Activated CD8-positive, alpha-beta memory T cell treated with anti-CD3 and anti-CD28 coated beads, Interleukin-2, amount 50 U/mL, for 24 hours (primary cell): ENCODE data around the gene NR5A2.

Experiments used
- DNase-seq: peaks from one replicate; pipeline ENCODE4 v3.0.0-alpha.2; 2020; ENCODE audit errors: extremely low read depth

NR5A2 gene

DNA sequence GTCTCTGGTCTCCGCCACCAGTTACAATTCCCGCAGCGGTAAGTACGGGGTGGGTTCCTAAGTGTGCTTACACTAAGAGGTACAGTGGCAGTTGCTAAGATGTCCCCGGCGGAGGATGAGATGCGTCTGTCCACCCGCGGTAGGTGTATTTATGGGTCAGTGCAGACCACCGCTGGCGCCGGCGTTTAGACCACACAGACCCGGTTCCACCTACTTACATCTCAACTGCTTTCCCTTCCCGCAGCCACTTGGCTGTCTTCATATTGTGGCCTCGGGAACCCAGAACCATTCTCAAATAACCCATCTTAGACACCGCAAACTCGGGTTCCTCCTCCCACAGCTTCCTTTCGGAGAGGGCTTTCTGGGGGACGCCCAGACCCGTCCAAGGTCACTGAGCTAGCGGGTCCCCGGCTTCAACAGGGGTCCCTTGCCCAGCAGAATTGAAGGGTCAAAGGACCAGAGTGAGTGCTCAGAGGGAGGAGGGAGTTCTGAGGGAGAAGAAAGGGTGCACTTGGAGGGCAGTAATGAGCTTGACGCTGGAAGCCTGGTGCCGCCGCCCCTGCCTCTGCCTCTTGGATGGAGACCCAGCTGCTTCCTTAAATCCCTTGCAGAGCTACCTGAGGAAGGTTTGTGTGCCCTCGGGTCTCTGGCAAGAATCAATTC lies 8.6 kb downstream of the NR5A2 start:
- DNase-seq: no peak

DNA sequence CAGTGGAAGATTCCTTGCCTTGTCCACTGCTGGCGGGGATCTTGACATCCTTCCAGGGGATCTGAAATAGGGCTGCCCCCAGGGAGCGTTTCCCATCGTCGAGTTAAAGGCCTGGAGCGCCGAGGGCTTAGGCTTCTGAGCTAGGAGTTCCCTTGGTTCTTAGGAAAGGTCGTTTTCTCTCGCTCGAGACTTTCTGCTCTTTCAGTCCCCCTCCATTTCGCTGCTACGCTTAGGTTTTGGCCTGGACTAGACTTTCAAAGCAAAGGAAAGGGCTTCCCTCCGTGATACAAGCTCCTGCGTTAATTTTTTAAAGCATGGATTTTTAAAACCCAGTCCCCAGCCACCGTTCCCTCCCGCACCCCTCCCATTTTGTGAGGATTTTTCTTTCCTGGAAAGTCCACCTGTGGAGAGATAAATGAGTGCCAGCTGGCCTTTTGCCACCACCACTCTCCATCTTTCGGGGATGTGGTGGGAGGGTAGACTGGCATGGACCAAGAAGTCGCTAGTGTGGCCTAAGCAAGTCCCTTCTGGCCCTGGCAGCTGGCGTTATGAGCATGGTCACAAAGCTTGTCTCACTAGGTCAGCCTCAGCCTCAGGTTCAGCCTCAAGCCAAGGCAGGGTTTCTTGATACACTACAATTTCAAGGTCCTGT lies 9.2 kb downstream of the NR5A2 start:
- DNase-seq: no peak

DNA sequence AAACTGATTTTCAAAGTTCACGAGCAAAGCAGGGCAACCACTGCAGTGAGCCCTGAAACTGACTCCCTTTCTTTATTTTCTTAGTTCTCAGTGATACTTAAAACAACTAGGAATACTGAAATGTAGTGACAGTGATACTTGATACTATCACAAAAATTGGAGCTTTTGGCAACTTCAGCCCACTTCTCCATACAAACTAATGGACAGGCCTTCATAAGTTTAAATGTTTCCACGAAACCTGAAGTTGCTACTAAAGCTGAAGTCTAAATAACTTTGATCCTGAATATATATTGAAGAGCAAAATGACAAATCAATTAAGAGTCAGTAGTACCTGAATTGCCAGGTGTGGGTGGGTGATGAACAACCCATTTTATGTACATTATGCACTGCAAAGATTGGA lies 10.0 kb downstream of the NR5A2 start:
- no peak for DNase-seq

DNA sequence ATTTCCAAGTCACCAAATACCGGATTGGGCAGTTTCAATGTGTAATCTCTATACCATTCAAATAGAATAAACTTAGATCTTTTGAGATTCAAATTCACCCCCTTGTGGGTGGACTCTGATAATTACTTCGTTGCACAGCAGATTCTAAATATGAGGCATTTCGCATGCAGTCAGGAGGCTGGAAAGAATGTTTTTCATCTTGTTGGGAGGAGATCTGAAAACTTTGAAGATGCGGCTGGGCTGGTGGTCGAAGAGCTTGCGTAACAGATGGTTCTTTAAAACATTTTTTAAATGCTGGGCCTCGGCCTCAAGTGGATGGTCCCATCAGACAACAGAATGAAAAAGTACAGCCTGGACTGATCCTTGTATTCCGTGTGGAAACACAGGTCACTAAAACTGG lies 10.4 kb downstream of the NR5A2 start:
- no peak for DNase-seq

DNA sequence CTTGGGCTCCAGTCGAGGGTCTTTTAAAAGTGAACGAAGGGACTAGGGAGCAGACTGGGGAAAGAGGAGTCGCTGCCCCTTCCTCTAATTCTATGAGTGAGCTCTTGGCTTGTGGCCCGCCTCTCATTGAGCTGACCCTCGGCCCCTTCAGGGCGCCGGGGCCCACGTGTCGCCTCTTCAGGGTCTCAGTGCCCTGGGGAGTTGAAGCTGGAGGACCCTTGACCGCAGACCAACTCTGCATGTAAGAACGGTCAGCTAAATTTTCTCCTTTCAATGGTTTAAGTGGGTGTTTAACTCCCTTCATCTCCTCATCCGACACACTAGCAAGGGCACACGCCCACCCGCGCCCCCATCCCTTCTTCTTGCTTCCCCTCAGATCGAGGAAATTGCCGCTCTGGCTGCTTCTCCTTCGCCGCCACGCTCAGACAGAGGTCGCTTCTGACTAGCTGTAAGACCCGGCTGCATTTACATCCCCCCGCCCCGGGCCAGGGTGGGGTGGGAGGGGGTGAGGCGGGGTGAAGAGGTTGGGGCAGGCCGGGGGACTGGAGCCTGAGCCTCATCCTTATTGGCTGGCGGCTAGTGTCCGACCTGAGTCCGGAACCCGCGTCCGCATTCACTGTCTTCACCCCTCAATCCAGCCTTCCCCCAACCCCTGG lies 10.9 kb downstream of the NR5A2 start:
- DNase-seq: no peak

GRCh38 chr1:200038981-200039848 lies 11.7 kb downstream of the NR5A2 start:
- DNase-seq: no peak

DNA sequence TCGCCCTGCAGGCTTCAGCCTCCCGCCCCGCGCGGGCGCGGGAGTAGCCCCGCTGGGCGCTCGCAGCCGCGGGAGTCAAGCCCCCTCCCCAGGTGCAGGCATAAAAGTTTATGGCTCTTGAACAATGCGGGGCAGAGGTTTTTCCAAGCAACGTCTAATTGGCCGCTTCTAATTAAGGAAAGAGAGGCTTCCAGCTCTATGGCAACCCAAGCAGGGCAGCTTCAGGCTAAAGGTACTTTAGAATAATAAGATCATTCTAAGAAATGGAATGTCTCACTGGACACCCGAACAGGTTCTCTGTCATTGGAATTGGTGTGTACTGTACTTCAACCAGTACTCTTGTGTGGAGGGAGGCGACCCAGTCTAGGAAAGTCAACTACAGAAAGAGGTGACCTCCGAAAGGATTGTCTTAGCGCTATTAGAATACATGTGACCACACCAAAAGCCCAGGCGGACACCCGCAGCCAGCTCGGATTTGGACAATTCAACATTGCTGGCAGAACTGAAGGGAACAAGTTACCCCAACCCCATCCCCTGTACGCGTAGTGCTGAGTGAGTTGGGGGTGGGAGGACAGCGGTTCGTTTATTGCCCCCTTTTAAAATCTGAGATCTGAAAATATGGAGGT lies 12.5 kb downstream of the NR5A2 start:
- DNase-seq: no peak

DNA sequence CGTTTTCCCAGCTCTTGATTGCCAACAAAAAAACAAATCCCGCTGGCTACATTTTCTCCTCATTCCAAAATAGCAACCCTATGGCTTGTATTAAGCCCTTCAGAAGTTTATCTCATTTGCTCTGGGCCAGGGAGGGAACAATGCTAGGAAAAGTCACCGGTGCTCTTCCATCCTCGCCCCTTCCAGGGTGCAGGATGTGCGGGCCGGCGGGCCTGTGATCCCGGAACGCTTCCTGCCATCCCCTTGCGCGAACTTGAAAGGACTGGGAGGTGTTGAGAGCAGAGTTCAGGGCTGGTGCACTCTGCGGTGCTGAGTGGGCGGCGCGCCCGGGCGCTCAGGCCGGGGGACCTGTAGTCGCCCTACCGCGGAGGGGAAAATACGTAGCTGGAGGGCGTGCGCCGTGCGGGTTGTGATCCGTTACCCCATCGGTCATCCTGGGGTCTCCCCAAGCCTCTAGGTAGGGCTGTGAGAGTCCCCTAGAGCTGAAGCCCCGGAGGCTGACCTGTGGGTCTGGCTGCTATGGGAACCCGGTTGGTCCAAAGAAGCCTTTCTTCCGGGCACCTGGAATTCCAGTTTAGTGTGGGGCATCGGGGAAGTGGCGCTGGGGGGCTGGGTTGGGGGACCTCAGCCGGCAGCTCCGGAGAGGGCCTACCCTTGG lies 13.1 kb downstream of the NR5A2 start:
- DNase-seq: no peak

- DNase-seq: no peak
Observed at GRCh38 chr1:200041337-200042118, 14.0 kb downstream of the NR5A2 start.

GRCh38 chr1:200042119-200042551 lies 14.6 kb downstream of the NR5A2 start:
- no peak for DNase-seq

- DNase-seq: no peak
Observed at GRCh38 chr1:200042552-200043335, 15.2 kb downstream of the NR5A2 start.

DNA sequence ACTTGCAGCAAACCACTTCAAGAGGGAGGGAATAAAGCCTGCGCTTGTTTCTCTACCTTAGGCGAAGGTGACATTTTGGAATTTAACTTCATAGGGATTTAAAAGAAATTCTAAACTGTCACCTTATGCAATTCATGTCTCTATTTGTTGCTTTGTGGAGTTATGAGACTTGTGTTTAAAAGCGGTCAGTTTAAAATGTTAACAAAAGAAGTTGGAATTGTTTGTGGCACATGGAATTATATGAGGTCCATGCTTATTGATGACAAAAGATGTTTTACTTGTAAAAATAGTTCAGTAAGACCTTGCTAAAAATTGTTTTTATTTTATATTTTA lies 15.8 kb downstream of the NR5A2 start:
- DNase-seq: no peak

DNA sequence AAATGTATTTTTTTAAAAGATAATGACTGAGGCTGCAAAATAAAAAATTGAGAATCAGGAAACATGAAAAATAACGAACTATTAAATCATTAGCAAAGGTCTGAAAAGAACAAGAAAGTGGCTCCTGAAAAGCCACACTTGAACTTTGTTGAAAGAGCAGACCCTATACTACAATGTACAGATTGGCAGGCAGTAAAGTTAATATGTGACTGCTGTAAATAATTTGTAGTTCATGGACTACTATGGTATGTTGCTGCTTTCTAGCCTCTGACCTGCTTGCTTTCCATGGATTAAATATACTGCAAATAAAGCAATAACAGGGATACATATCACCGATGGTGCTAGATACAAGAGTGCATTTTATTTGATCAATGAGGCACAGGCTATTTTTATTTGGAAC lies 18.6 kb downstream of the NR5A2 start:
- no peak for DNase-seq

DNA sequence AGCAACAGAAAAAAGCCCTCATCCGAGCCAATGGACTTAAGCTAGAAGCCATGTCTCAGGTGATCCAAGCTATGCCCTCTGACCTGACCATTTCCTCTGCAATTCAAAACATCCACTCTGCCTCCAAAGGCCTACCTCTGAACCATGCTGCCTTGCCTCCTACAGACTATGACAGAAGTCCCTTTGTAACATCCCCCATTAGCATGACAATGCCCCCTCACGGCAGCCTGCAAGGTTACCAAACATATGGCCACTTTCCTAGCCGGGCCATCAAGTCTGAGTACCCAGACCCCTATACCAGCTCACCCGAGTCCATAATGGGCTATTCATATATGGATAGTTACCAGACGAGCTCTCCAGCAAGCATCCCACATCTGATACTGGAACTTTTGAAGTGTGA lies 20.7 kb downstream of the NR5A2 start:
- DNase-seq: no peak

DNA sequence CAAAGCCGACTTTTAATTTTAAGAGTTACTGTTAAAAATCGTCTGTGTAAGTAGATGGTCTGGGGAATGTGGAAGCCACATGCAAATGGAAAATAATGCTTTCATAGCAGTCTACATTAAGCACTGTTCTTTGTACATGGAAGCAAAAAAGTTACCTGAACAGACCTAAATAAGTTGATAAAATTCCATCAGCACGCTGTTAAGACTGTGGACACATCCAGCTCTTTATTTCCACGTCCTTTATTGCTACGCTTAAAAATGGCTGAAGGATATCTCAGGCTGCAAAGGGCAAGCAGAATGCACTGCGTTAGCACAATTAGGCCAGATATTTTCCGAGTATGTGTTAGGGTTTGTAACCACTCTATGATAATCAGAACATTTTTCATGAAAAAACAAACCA lies 22.3 kb downstream of the NR5A2 start:
- no peak for DNase-seq

GRCh38 chr1:200051620-200052019 lies 24.1 kb downstream of the NR5A2 start:
- no peak for DNase-seq

GRCh38 chr1:200053091-200053490 lies 25.6 kb downstream of the NR5A2 start:
- DNase-seq: no peak

- DNase-seq: no peak
Observed at GRCh38 chr1:200053646-200054045, 26.1 kb downstream of the NR5A2 start.

DNA sequence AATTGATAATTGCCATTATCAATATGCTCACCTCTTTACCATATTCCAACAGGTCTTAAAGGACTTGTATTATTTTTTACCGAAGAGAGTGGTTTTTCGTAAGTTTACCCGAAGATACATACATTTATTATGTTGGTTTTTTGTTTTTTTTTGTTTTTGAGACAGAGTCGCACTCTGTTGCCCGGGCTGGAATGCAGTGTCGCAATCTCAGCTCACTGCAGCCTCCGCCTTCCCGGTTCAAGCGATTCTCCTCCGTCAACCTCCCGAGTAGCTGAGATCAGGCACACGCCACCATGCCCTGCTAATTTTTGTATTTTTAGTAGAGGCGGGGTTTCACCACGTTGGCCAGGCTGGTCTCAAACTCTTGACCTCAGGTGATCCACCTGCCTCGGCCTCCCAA lies 30.8 kb downstream of the NR5A2 start:
- no peak for DNase-seq

DNA sequence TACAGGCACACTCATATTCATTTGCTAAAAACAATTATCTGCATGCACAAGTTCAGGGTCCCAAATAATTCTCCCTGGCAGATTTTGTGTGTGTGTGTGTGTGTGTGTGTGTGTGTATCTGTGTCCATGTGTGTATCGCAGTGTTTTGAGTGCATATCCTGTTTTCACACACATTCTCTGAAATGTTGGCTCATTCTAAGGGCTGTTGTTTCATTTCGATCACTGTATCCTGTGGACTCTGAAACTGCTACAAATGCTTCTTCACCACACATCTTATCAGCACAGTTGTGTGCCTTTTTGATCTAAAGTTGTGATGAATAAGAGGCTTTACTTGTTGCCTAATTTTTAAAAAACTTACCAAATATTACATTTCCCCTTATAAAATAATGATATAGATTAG lies 34.6 kb downstream of the NR5A2 start:
- DNase-seq: no peak
